Sciatic nerve (tissue), 2 donors: Measurements from ENCODE around the gene ALDH9A1. TPM values are rescaled to one million over a fixed set of nuclear protein-coding genes. Genes with fewer than 3 reads are reported as not detected.

Experiments
- ATAC-seq: fragments of 200-7000 bp; cut with Tn5 transposase; one replicate; pipeline ENCODE4 v1.9.1; 2020; ENCODE audit warnings: mild to moderate bottlenecking, moderate library complexity
- DNase-seq: peaks from one replicate; pipeline ENCODE4 v3.0.0-alpha.2; 2020; ENCODE audit warnings: low spot score
- intact Hi-C: fragments of 100-400 bp; cut with DNase I; formaldehyde crosslinking; loops from one replicate; pipeline ENCODE4 v1.14.2; 2022
- total RNA-seq: library from RNA; stranded (reverse); fragmentation: NEBNext Ultra II Directional; extraction: Animal tissue kit (Norgen Biotek cat#: 25700); gene quantifications from one replicate; pipeline ENCODE4 v1.2.1, GENCODE V29; 2021
- donor health status: DM: no; HTN: no; CAD: no.
- donor health status: DM: no; HTN: no; CAD: no.

ALDH9A1 gene
- total RNA-seq, 1 donor from 2014 or later = 61.1 TPM

GRCh38 chr1:165630629-165631341 lies 67.6 kb downstream of the ALDH9A1 start, which contains the start of gene MGST3:
Gene MGST3, plus strand, starts transcription at chr1:165631234. Its CDS starts 18,614 bp downstream, at chr1:165649848.
- peak; percentile 94 for DNase-seq
- peak; percentile 98 for ATAC-seq
- intact Hi-C loops = no loop called here

GRCh38 chr1:165629848-165630628 lies 68.3 kb downstream of the ALDH9A1 start:
- intact Hi-C loops = no loop called here
- ATAC-seq = no peak
- no peak for DNase-seq

GRCh38 chr1:165629151-165629550 lies 69.2 kb downstream of the ALDH9A1 start:
- ATAC-seq (no peak), DNase-seq (no peak)
- intact Hi-C loops = no loop called here

GRCh38 chr1:165628147-165628822 lies 70.1 kb downstream of the ALDH9A1 start:
- ATAC-seq = no peak
- intact Hi-C loops = no loop called here
- no peak for DNase-seq

GRCh38 chr1:165624441-165624840 lies 73.9 kb downstream of the ALDH9A1 start:
- ATAC-seq (no peak), DNase-seq (no peak)
- intact Hi-C loops = no loop called here

GRCh38 chr1:165623624-165624023 lies 74.7 kb downstream of the ALDH9A1 start:
- no peak for ATAC-seq
- intact Hi-C loops = no loop called here

GRCh38 chr1:165619647-165620151 lies 78.7 kb downstream of the ALDH9A1 start:
- ATAC-seq (no peak), DNase-seq (no peak)
- intact Hi-C loops = no loop called here

More at GRCh38 chr1:165623624-165624023, 74.7 kb downstream of the ALDH9A1 start:
- DNase-seq = no peak

- intact Hi-C loops = no loop called here
- DNase-seq (no peak), ATAC-seq (no peak)
These were observed 81.3 kb downstream of the ALDH9A1 start for GRCh38 chr1:165616987-165617546.

- DNase-seq = no peak
- intact Hi-C loops = no loop called here
- ATAC-seq = no peak
These were observed 82.2 kb downstream of the ALDH9A1 start for GRCh38 chr1:165616054-165616612.

Other genes with a start within 250 kb of the ALDH9A1 start
- not detected for gene LRRC52, start 154.6 kb downstream of the ALDH9A1 start, total RNA-seq
- gene MGST3, start 67.3 kb downstream of the ALDH9A1 start, total RNA-seq = 142 TPM
- gene TMCO1, start 70.3 kb upstream of the ALDH9A1 start, total RNA-seq = 55.1 TPM
- gene UCK2, start 129.1 kb upstream of the ALDH9A1 start, total RNA-seq = 28.1 TPM